Natural killer cell treated with Interleukin-12 subunit alpha and Interleukin-12 subunit beta and Interleukin-15 and Interleukin-18, amount 100 ng/mL, for 72 hours (primary cell): ENCODE data around the gene QPCT. TPM values are rescaled to one million over a fixed set of nuclear protein-coding genes. Genes with fewer than 3 reads are reported as not detected.
A peak's percentile ranks its signal among the peaks of the same experiment; 100 is the strongest.
"Not testable (repeated sequence)": the region's sequence is repeated elsewhere in the genome, so short reads cannot be mapped to it uniquely, and the experiment has no call there.

Experiments
- ATAC-seq, 2 donors: fragments of 150-1000 bp; cut with Tn5 transposase in 1 of 2; sonication (Bioruptor Pico), chemical (Tn5 transposase) in 1 of 2; 2 replicates each; pipeline ENCODE4 v1.10.0; 2021
- DNase-seq: peaks from one replicate; pipeline ENCODE4 v3.0.0; 2022; ENCODE audit warnings: low spot score
- H3K27ac Mint-ChIP-seq, 2 donors: 1 replicate in 1 of 2; 2 replicates in 1 of 2; pipeline ENCODE4 v1.8.0; 2022; ENCODE audit warnings: mixed read lengths in 2 of 2, mild to moderate bottlenecking in 1 of 2, moderate library complexity in 1 of 2
- H3K27me3 Mint-ChIP-seq, 2 donors: 1 replicate in 1 of 2; 2 replicates in 1 of 2; pipeline ENCODE4 v1.8.0; 2022; ENCODE audit warnings: mixed read lengths in 2 of 2
- H3K36me3 Mint-ChIP-seq: one replicate; pipeline ENCODE4 v1.8.0; 2022; ENCODE audit warnings: mixed read lengths
- H3K4me1 Mint-ChIP-seq, 2 donors: 1 replicate in 1 of 2; 2 replicates in 1 of 2; pipeline ENCODE4 v1.8.0; 2022; ENCODE audit warnings: low read depth in 2 of 2, mixed read lengths in 2 of 2, mild to moderate bottlenecking in 1 of 2
- H3K4me3 Mint-ChIP-seq: one replicate; pipeline ENCODE4 v1.8.0; 2022; ENCODE audit warnings: mixed read lengths
- H3K9me3 Mint-ChIP-seq: 2 replicates; pipeline ENCODE4 v1.8.0; 2022; ENCODE audit warnings: mixed read lengths
- total RNA-seq, 2 donors: library from RNA; stranded (reverse); gene quantifications; one replicate each; pipeline ENCODE4 v1.2.3, GENCODE V29; 2022

Gene QPCT
- total RNA-seq, 2 donors from 2014 or later: 0.33 to 1.5 TPM

GRCh38 chr2:37376421-37377186, 32.2 kb downstream of the QPCT start:
- Mint-ChIP-seq H3K27ac (peak overlapping the region; percentile 40 to 66), H3K4me3 (peak overlapping the region; percentile 58), H3K9me3 (no peaks in the 10 kb centered on the region), H3K4me1 (peaks cover 26 to 27% of the 10 kb centered on the region in 2 donors), H3K27me3 (peaks cover 17 to 30% of the 10 kb centered on the region in 2 donors), H3K36me3 (no peaks in the 10 kb centered on the region)
- DNase-seq: no peak
- ATAC-seq: peak; percentile 72 to 77

DNA sequence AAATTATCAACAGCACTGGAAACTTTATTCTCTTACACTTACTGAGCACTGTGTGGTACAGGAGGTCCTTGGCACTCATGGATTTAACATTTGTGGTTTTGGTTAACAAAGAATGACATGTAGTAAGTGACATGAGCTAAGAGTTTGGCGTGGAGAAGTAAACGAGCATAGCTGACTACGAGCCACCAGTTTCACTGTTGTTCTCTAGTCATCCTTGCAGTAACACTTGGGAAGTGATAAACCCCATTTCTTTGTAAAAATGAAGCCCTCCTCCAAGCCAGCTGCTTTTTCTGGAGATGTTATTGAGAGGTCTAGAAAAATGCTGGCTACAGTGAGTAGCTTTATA, 32.7 kb downstream of the QPCT start:
- H3K36me3 Mint-ChIP-seq: no peaks in the 10 kb centered on the region
- H3K27me3 Mint-ChIP-seq: peaks cover 17 to 28% of the 10 kb centered on the region in 2 donors
- H3K4me1 Mint-ChIP-seq: peaks cover 21 to 22% of the 10 kb centered on the region in 2 donors
- peak; percentile 93 to 97 for ATAC-seq
- peak overlapping the region; percentile 58 for H3K4me3 Mint-ChIP-seq
- H3K27ac Mint-ChIP-seq: peak overlapping the region; percentile 40 to 66
- DNase-seq: peak; percentile 67
- H3K9me3 Mint-ChIP-seq: no peaks in the 10 kb centered on the region

GRCh38 chr2:37378411-37378810, 34.0 kb downstream of the QPCT start:
- H3K4me1 Mint-ChIP-seq: peaks cover 19 to 20% of the 10 kb centered on the region in 2 donors
- no peaks in the 10 kb centered on the region for H3K36me3 Mint-ChIP-seq
- no peak overlapping the region for H3K27ac Mint-ChIP-seq
- DNase-seq (no peak), ATAC-seq (no peak)
- H3K9me3 Mint-ChIP-seq: no peaks in the 10 kb centered on the region
- H3K27me3 Mint-ChIP-seq: peaks cover 12 to 20% of the 10 kb centered on the region in 2 donors
- no peak overlapping the region for H3K4me3 Mint-ChIP-seq

GRCh38 chr2:37379881-37380296, 35.5 kb downstream of the QPCT start:
- peaks cover 10 to 11% of the 10 kb centered on the region in 2 donors for H3K27me3 Mint-ChIP-seq
- H3K36me3 Mint-ChIP-seq: no peaks in the 10 kb centered on the region
- no peak for DNase-seq
- H3K27ac Mint-ChIP-seq: no peak overlapping the region
- H3K9me3 Mint-ChIP-seq: no peaks in the 10 kb centered on the region
- peaks cover 19 to 20% of the 10 kb centered on the region in 2 donors for H3K4me1 Mint-ChIP-seq
- no peak overlapping the region for H3K4me3 Mint-ChIP-seq
- ATAC-seq: no peak

- H3K36me3 Mint-ChIP-seq: not testable (repeated sequence)
- peaks cover 19 to 20% of the 10 kb centered on the region in 2 donors for H3K4me1 Mint-ChIP-seq
These were observed 36.4 kb downstream of the QPCT start for GRCh38 chr2:37380787-37381186.

GRCh38 chr2:37384261-37384660, 39.8 kb downstream of the QPCT start:
- not testable (repeated sequence) for H3K27me3 Mint-ChIP-seq, H3K27ac Mint-ChIP-seq, H3K36me3 Mint-ChIP-seq, H3K4me1 Mint-ChIP-seq, ATAC-seq, DNase-seq, H3K4me3 Mint-ChIP-seq, H3K9me3 Mint-ChIP-seq

More at GRCh38 chr2:37380787-37381186, 36.4 kb downstream of the QPCT start:
- ATAC-seq, H3K27ac Mint-ChIP-seq, DNase-seq, H3K27me3 Mint-ChIP-seq, H3K4me3 Mint-ChIP-seq, H3K9me3 Mint-ChIP-seq: not testable (repeated sequence)

DNA sequence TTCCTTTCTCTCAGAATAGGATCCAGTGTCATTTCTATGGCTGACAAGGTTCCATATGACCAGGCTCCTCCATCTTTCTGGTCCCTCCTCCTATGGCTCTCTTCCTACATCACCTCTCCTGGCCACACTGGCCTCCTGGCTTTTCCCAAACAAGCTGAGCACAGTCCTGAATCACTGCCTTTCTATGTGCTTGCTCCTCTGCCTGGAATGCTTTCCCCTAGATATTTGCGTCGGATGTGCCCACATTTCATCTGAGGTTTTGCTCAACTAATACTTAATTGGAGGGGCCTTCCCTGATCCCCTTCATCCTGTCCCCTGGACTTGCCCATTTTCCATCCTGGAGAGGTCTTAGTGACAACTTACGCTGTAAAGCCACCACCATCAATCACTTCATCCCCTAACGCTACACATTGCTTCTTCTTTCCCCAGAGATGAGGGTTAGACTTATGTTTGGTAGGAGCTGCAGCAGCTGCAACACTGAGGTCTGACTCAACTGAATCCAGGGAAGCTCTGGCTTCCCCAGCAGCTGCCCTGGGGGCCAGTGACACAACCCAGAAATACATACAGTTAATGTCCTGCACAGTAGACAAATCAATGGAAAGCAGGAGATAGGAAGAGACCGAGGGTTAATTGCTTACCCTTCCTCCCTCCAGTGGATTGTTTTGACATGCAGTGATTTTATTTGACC, 42.9 kb downstream of the QPCT start:
- Mint-ChIP-seq H3K4me3 (no peak overlapping the region), H3K4me1 (peaks cover 2 to 20% of the 10 kb centered on the region in 2 donors), H3K27me3 (no peaks in the 10 kb centered on the region), H3K9me3 (no peaks in the 10 kb centered on the region), H3K27ac (no peak overlapping the region), H3K36me3 (no peaks in the 10 kb centered on the region)
- no peak for ATAC-seq
- no peak for DNase-seq

DNA sequence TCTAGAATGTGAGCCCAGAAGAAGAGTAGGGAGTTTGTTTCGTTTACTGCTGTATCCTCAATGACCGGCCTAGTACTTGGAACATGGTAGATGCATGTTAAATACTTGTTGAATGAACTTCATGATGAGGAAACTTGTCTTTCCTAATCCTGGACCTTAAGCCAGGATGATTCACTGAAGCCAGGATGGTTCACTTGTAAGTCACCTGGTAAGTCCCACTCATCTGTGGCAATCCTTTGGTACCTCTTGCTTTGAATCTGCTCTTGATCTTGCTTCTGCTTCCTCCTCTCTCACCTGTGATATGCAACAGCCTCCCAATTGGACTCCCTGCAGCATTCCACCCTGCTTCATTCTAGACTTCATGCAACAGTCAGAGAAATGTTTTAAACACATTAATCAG, 43.6 kb downstream of the QPCT start:
- Mint-ChIP-seq H3K4me3 (no peak overlapping the region), H3K36me3 (no peaks in the 10 kb centered on the region), H3K9me3 (no peaks in the 10 kb centered on the region), H3K27ac (no peak overlapping the region), H3K27me3 (no peaks in the 10 kb centered on the region), H3K4me1 (peaks cover 7 to 21% of the 10 kb centered on the region in 2 donors)
- DNase-seq (no peak), ATAC-seq (no peak)

GRCh38 chr2:37389395-37389794, 45.0 kb downstream of the QPCT start:
- ATAC-seq: no peak
- Mint-ChIP-seq H3K27ac (no peak overlapping the region), H3K4me3 (no peak overlapping the region), H3K4me1 (peaks cover 7 to 21% of the 10 kb centered on the region in 2 donors), H3K36me3 (no peaks in the 10 kb centered on the region), H3K27me3 (no peaks in the 10 kb centered on the region), H3K9me3 (no peaks in the 10 kb centered on the region)
- DNase-seq: no peak

DNA sequence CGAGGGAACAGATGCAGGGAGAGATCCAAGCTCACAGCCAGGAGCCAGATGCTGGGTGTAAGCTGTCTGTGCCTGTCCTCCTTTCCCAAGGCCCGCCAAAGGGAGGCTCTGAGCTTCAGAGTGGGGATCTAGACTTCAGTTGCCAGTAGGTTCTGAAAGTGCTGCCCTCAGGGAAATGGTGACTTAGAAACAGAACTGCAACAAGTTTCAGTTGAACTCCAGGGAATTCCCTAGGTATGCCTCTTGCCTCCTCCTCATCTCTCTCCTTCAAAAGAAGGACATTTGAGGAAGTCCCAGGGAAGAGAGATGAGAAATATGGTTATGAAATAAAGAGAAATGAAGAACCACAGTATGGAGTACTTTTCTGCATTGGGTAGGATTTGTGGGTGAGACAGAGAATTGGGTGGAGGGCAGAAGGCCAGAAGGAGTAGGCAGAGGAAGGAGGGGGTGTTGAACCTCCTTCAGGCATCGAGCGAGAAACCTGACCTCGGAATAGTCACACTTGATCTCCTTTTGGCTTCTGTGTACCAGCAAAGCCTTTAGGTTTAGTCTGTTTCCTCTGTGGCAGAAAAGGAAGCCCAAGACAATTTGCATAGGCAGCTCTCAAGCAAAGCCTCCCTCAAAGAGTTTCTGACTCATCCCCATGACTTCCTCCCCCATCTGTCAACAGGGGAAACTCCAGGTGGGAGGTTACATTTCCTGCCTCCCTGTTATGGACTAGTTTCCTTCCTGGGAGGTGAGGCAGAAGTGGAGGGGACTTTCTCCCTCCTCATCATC, 45.7 kb downstream of the QPCT start:
- Mint-ChIP-seq H3K4me3 (no peak overlapping the region), H3K4me1 (peaks cover 7 to 21% of the 10 kb centered on the region in 2 donors), H3K27ac (no peak overlapping the region), H3K9me3 (no peaks in the 10 kb centered on the region), H3K27me3 (no peaks in the 10 kb centered on the region), H3K36me3 (no peaks in the 10 kb centered on the region)
- ATAC-seq (peak; percentile 94 to 95), DNase-seq (peak; percentile 87)

- H3K27ac Mint-ChIP-seq: no peak overlapping the region
- no peaks in the 10 kb centered on the region for H3K27me3 Mint-ChIP-seq
- H3K4me3 Mint-ChIP-seq: no peak overlapping the region
- H3K36me3 Mint-ChIP-seq: no peaks in the 10 kb centered on the region
- DNase-seq (no peak), ATAC-seq (no peak)
- peaks cover 7 to 22% of the 10 kb centered on the region in 2 donors for H3K4me1 Mint-ChIP-seq
- H3K9me3 Mint-ChIP-seq: no peaks in the 10 kb centered on the region
These were observed 46.3 kb downstream of the QPCT start for GRCh38 chr2:37390777-37391176.

DNA sequence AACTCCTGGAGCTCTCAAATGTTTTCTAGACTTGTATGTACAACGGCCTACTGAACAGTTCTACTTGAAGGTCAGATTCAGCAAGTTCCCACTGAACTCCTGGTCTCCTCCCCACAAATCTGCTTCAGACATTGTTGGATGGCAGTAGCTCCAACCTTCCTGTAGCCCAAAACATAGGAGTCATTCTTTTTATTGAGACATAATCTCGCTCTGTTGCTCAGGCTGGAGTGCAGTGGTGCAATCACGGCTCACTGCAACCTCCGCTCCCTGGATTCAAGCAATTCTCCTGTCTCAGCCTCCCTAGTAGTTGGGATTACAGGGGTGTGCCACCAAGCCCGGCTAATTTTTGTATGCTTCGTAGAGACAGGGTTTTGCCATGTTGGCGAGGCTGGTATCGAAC, 47.3 kb downstream of the QPCT start:
- DNase-seq: no peak
- peaks cover 7 to 23% of the 10 kb centered on the region in 2 donors for H3K4me1 Mint-ChIP-seq
- H3K27ac Mint-ChIP-seq: no peak overlapping the region
- no peak overlapping the region for H3K4me3 Mint-ChIP-seq
- no peaks in the 10 kb centered on the region for H3K36me3 Mint-ChIP-seq
- H3K9me3 Mint-ChIP-seq: no peaks in the 10 kb centered on the region
- no peaks in the 10 kb centered on the region for H3K27me3 Mint-ChIP-seq
- no peak for ATAC-seq

GRCh38 chr2:37392428-37392827, 48.0 kb downstream of the QPCT start:
- Mint-ChIP-seq H3K27me3 (no peaks in the 10 kb centered on the region), H3K27ac (no peak overlapping the region)
- no peak for ATAC-seq

GRCh38 chr2:37394263-37394662, 49.8 kb downstream of the QPCT start:
- Mint-ChIP-seq H3K27ac (peak overlapping the region in 1 of 2 donors; percentile 27), H3K36me3 (no peaks in the 10 kb centered on the region), H3K4me1 (peaks cover 7 to 23% of the 10 kb centered on the region in 2 donors), H3K4me3 (no peak overlapping the region), H3K27me3 (no peaks in the 10 kb centered on the region), H3K9me3 (no peaks in the 10 kb centered on the region)
- ATAC-seq: no peak
- DNase-seq: no peak

More at GRCh38 chr2:37392428-37392827, 48.0 kb downstream of the QPCT start:
- Mint-ChIP-seq H3K4me3 (no peak overlapping the region), H3K4me1 (peaks cover 7 to 23% of the 10 kb centered on the region in 2 donors), H3K36me3 (no peaks in the 10 kb centered on the region), H3K9me3 (no peaks in the 10 kb centered on the region)
- no peak for DNase-seq
